ENCODE measurements around the gene ARHGEF4.

Gene ARHGEF4

DNA sequence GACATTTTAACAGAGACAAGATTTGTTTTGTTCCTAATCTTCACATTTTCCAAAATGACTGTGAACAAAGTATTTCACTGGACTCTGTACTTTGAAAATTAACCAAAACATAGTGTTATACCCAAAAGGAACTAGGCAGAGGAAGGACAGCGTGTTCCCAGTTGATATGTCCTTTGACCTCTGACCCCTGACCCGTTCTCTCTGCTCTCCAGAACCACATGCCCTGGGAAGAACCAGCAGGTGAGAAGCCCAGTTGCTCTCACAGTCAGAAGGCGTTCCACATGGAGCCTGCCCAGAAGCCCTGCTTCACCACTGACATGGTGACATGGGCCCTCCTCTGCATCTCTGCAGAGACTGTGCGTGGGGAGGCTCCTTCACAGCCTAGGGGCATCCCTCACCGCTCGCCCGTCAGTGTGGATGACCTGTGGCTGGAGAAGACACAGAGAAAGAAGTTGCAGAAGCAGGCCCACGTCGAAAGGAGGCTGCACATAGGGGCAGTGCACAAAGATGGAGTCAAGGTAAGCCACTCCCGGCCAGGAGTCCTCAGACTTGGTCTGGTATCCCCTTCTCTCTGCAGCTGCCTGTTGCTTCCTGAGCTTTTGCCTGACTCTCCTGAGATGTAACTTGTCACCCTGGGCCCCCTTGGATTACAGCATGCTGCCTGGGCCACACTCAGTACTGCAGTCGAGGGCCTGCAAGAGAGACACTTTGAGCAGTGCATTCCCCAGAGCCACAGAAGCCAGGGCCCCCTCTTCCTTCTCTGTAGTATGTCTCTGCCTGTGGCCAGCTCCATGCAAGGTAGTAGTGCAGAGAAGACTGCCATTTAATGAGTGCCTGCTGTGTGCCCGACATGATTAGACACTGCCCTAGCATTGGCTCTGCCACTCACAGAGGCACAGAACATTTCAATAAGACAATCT lies 94.3 kb downstream of the ARHGEF4 start:
- DNase-seq, result no peak

DNA sequence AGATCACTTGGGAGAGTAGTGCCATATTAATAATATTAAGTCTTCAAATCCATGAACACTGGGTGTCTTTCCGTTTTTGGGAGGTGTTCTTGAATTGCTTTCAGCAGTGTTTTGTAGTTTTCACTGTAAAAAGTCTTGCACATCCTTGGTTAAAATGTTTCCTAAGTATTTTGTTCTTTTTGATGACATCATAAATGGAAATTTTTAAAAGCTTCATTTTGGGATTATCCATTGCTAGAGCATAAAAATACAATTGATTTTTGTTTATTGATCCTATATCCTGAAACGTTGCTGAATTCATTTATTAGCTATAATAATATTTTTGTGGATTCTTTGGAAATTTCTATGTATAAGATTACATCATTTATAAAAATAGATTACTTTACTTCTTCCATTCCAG lies 96.8 kb downstream of the ARHGEF4 start:
- no peak for DNase-seq

DNA sequence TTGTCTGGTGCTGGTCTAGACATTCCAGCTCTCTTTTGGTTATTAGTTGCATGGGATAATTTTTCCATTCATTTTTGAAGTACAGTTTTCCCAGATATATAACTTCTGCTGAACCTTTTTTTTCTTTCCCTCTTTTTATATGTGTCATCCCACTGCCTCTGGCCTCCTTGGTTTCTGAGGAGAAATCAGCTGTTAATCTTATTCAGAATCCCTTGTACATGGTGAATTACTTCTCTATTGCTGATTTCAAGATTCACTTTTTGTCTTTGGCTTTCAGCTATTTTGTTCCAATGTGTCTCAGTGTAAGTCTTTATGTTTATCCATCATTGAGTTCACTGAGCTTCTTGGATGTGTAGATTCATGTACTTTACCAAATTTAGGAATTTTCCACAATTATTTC lies 99.7 kb downstream of the ARHGEF4 start:
- DNase-seq, result no peak

DNA sequence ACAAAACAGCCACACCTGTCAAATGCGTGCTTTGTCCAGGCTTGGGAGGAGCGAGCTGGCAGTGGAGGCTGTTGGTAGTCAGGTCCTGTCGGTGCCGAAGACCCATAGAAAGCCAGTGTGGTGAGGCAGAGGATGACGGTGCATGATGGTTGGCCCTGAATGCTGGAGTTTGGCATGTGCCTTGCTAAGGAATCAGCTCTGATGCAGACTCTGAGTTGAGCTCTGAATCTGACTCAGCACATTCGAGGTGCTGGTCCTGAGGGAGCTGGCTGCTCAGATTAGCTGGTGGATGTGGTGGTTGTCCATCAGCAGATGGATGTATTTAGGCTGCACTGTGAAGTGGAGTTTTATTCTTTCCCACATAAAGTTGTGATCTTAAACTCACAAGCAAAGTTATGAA lies 111.3 kb downstream of the ARHGEF4 start:
- DNase-seq, result no peak

DNA sequence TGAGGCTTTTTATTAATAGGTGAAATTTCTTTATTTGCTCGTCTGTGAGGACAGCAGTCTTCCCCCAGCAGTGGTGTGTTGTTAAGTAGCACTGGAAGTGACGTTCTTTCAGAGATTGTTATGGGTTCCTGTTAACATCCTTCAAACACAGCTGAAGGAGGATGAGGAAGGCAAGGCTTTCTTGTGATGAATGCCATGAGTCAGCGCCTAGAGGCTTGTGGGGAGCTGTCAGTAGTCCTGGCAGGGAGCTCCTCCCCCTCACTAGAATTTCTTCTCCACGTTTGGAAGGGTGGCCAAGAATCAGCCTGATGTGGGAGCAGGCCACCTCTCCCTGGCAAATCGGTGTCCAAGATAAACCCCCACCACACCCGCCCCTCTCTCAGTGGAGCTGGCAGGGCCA lies 113.2 kb downstream of the ARHGEF4 start:
- no peak for DNase-seq

DNA sequence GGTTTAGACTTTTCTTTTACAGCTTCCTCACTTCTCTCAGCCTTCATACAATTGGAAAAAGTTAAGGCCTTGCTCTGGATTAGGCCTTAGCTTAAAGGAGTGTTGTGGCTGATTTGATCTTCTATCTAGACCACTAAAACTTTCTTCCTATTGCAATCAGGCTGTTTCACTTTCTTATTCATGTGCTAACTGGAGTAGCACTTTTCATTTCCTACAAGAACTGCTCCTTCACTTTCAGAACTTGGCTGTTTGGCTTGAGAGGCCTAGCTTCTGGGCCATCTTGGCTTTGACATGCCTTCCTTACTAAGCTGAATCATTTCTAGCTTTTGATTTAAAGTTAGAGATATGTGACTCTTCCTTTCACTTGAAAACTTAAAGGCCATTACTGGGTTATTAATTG lies 114.3 kb downstream of the ARHGEF4 start:
- no peak for DNase-seq

DNA sequence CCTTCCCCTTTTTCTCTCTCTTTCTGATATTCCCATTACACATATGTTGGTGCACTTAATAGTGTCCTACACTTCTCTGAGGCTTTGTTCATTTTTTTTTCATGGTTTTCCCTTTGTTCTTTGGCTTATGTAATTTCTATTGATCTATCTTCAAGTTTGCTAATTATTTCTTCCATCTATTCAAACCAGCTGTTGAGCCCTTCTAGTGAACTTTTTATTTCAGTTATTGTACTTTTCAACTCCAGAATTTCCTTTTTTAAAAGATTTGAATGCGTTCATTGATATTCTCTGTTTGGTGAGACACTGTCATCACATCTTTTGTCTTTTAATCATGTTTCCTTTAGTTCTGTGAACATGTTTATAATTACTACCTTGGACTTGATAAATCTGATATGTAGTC lies 118.2 kb downstream of the ARHGEF4 start:
- no peak for DNase-seq

DNA sequence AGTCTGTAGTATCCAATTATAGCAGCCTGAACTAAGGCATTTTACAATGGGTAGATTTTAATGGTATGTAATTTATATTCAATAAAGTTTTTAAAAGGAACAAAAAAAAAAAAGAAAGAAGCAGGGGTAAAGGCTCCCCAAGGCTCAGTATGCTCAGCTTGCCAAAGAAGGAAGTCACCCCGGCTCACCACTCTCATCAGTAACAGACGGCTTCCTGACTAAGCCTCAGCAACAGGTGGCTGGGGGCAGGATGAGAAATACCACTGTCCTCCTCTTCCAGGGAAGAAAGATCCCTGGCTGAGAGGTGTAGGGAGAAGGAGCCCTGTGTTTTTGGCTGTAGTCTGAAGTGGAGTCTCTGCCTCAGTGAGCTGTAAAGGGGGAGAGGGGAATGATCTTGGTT lies 121.2 kb downstream of the ARHGEF4 start:
- no peak for DNase-seq

DNA sequence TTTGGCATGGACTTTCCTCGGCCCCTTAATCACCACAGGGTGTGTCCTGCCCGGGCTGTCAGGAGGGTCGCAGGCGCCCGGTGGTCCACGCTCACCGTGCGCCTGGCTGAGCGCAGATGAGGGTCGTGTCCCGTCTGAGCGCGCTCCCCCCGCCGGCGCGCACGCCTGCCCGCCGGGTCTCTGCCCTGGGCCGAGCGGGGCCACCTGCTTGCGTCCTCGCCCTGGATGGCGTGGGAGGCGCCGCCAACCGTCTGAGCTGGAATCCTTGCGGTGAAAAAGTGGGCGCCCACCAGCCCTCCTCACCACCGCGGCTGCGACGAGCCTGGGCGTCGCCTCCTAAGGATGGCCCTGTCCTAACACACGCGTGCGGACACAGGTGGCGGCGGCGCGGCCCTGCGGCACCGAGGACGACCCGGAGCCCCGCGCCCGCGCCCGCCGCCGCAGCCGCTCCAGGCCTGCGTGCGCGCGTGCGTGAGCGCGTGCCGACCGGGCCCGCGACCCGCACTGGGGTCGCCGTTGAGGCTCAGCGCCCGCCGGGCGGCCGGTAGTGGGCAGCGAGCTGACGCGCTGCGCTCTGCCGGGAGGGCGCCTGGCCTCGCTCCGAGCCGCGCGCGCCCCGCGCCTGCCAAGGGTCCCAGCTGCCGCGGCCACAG lies 126.6 kb downstream of the ARHGEF4 start:
- DNase-seq, result no peak

DNA sequence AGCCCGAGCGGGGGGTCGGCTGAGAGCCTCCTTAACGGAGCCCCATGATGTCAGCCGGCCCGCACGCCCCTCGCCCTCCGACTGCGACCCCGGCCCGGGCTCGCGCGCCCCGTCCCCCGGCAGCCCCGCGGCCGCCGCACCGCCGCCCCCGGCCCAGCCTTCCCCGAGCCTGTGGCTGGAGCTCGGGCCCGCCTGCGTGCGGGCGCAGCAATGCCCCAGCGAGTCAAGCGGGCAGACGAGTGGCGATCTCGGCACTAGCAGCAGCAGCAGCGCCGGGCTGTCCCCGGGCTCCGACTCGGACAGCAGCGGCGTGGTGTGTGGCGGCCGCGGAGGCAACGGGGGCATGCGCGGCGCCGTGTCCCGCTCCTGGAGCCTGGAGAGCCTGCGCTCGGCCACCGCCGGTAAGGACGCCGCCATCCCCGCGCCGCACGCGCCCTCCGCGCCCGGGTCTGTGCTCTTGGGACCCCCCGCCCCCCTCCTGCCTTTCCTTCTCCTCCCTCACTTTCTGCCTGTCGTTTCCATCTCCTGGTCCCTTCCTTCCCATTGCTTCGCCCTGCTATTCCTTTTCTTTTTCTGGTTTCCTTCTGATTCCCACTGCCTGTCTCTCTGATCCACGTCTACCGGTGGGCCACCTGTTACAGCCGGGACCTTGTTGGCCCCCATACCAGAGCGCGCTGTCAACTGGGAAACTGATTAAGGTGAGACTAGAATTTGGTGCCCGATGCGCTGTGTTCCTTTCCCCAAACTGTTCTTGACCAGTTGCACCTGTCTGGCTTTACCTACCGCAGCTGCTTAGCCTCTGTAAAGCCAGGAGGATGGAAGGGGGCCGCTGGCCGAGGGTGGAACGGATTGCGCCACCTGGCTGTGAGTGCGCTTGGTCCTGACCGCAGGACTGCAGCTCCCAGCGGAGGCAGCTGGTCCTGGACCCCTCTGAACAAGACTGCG lies 127.4 kb downstream of the ARHGEF4 start:
- no peak for DNase-seq

DNA sequence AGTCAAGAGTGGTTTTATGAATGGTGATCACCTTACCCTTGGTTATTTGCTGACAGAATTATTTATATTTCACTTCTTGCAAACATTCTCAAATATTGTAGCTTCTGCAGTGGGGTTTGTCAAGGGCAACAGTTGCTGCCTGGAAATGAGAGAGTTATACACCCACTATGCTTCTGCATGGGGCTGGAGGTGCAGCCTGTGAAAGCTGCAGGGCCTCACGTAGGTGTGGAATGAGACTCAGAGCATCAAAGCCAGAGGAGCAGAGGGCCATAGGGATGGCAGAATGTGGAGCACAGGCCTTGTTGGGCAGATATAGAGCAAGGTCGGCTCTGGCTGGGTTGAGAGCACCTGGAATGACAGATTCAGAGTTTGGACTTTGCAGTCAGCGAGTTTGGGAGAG lies 128.2 kb downstream of the ARHGEF4 start:
- no peak for DNase-seq

DNA sequence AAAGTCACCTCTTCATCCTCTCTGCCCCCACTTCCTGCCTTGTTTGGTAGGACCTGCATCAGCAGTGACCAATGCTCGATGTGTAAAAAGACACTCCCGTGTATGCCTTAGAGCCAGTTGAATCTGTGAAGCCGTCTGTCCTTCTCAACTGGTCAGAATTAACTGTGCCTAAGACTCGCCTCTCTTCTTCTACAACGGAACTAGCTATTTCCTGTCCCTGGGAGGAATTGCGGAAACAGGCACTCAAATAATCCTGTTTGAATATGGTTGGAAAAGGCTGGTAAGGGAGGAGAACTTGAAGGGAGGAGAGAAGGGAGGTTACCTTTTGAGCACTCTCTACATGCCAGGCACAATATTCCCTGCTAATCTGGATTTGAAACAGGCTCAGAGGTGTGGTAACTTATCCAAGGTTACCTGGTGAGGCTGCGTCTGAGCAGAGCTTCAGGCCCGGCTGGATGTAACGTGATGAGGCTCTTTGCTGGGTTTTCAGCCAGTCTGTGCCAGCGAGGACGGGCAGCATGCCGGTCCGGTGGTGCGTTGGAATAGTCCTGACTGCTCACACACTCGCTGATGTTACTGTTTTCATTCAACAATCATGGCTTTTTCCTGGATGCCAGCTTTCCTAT lies 129.5 kb downstream of the ARHGEF4 start:
- no peak for DNase-seq

DNA sequence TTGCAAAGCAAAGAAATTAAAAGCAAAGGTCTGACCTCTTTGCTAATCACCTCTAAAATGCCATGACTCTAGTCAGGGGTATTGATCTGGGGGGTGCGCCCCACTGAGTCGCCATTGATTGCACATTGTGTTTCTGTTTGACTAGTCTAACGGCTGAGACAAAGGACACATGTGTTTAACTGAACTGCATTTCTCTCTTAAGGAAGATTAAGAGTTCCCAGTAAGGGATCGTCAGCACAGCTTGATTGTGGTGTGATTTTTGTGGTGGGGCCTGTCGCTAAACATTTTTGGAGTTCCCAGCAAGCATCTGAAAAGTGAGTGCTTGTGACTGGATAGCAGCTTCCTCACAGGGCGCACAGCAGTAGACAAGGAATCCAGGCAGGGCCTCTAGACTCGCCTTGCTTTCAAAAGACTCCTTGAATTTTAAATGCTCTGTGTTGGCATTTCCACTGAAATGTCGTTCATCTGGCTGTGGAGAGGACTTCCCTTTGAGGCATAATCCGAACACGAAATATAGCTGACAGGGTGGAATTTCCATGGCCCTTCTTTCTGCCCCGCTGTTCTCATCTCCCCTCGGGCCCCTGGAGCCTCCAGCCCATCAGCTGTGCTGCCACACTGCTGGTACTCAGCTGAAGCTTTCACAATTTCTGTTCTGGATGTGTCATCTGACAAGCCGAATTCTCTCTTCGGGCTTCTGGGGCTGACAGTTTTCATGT lies 130.2 kb downstream of the ARHGEF4 start:
- DNase-seq, result no peak

DNA sequence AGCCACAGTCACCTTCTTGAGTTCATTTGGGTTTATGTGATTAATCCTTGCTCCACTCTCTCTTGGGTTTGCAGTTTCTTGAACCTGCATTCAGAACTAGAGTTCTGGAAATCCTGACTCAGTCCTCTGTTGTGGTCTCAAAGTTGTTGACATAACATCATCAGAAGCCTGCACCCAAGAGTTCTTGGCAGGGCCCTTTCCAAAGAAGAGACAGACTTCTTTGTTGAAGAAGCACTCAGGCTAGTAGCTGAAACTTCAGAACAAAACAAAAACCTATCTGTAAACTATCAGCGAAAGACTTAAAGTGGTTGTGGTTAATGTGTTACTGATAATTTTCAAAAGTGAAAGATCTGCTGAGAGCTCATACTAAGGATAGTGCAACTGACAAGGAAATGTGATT lies 135.7 kb downstream of the ARHGEF4 start:
- DNase-seq, result no peak

DNA sequence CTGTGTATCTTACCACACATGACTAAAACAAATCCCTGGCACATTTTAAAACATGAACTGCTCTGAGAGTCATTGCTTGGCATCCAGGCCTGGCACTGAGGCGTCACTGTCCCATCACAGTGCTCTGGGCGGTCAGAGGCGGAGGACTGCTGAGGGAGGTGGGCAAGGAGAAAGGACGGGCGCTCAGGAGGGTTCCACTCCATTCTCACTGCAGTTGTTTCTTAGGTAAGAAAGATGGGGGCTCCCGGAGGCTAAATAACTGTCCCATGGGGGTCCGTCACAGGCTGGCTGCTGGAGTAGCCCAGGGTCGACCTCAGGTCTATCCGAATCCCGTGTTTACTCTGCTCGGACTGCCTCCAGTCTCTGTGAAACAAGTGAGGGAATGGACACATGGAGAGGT lies 139.0 kb downstream of the ARHGEF4 start:
- no peak for DNase-seq

DNA sequence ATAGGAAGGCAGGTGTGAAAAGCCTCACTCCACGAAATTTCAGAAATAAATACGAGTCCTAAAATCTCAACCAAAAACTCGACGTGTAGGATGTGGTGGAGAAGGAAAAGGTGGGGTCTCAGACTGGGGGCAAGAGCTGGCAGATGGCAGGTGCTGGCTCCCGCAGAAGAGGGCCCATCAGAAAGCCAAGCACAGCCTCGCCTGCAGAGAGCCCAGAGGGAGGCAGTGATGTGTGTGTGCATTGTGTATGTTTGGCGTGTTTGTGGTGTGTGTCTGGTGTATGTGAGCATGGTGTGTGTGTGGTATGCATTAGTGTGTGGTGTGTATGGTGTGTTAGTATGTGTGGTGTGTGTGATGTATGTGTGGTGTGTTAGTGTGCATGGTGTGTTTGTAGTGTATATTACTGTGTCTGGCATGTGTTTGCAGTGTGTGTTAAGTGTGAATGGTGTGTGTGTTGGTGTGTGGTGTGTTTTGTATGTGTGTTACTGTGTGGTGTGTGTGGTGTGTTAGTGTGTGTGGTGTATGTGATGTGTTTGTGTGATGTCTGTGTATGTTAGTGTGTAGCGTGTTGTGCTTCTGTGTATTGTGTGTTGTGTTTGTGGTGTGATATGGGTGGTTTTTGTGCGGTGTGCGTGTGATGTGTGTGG lies 140.0 kb downstream of the ARHGEF4 start:
- DNase-seq, result no peak

DNA sequence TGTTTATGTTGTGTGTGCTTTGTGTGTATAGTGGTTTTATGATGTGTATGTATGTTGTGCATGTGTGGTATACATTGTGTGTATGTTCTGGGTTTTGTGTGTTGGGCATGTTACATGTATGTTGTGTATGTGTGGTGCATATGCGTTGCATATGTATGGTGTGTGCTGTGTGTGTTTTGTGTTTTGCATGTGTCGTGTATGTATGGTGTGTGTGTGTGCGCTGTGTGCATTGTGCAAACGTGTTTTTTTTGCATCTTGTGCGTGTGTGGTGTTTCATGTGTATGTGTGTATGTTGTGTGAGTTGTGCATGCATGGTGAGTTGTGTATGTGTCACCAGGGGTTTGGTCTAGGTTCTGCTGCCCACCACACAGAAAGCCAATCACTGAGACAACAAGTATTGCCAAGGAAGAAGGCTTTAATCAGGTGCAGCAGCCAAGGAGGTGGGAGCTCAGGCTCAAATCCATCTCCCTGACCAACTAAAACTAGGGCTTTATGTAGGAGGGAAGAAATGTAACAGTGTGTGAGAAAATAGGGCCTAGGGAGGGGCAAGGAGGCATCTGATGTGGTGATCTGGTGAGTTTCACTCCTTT lies 140.8 kb downstream of the ARHGEF4 start:
- no peak for DNase-seq

DNA sequence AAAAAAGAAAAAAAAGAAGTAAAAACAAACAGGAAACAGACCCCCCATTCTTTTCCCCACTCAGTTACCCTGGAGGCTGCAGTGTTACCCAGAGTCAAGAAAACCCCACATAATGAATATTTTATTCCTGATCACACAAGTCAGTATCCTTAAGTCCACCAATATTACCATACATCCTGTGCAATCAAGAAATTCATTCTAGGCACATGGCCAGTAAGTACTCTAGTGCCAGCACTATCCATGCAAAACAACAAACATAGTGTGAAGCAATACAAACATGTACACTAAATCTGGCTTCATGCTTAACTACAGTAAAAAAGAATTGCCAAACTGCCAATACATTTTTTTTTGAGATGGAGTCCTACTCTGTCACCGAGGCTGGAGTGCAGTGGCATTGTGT lies 145.0 kb downstream of the ARHGEF4 start:
- DNase-seq, result no peak

DNA sequence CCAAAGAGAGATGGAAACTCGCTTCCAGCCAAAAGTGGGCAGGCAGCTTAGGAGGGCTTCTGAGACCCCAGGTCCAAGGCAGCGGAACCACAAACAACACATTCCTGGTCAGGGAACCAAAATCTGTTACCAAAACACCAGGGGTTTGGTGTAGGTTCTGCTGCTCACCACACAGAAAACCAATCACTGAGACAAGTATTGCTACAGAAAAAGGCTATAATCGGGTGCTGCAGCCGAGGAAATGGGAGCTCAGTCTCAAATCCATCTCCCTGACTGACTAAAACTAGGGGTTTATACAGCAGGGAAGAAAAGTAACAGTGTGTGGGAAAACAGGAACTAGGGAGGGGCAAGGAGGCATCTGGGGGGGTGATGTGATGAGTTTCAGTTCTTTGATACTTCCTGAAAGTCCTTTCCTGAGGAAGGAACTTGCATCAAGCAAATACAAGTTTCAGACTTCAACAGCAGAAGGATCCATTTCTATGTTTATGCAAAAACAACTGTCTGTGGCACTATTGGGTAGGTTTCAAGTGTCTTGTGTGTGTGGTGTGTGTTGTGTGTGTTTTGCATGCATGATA lies 148.6 kb downstream of the ARHGEF4 start:
- DNase-seq, result no peak

DNA sequence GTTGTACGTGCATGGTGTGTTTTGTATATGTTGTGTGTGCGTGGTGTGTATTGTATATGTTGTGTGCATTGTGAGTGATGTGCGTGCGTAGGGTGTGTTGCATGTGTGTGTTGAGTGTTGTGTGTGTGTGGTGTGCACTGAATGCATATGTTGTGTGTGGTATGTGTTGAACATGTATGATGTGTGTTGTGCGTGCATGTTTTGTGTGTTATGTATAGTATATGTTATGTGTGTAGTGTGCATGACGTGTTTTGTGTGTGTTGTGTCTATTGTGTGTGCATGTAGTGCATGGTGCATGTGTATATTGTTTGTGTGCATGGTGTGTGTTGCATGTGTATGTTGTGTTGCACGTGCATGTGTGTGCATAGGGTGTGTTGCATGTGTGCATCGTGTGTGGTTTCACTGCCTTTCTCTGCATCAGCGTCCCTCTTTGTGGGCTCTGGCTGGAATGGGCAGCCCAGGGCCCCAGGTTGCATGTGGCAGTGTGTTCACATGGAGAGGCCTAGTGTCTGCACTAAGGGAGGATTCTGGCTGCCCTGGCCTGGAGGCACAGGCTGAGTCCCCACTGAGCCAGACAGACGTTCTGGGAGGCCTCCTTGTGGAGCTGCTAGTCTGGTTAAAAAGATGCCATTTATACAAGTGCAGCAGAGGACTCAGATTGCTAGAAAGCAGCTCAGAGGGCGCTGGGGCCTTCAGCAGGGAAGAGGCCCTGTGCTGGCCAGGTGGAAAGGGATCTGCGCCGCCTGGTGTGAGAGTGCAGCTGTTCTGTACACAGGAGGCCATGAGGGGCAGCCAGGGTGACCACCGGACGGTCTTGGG lies 149.3 kb downstream of the ARHGEF4 start:
- no peak for DNase-seq
